Common myeloid progenitor, CD34-positive (primary cell): ENCODE measurements around the gene C1orf116.

Experiments
- CTCF ChIA-PET: fragments of 350-600 bp; sonication (Branson Sonifier 250); formaldehyde crosslinking; loops from one replicate; lab custom pipeline; 2021; ENCODE audit warnings: antibody characterized with exemption; lab: Charles Lee
- POLR2A ChIA-PET: fragments of 350-600 bp; sonication (Branson Sonifier 250); formaldehyde crosslinking; loops from one replicate; lab custom pipeline; 2021; ENCODE audit warnings: antibody characterized with exemption; lab: Charles Lee
- DNase-seq, 3 donors: peaks; one replicate each; pipeline versions ENCODE4 v3.0.0 to v3.0.0-alpha.2; 2013
- H3K27ac ChIP-seq, 2 experiments: 1 replicate in 1 of 2; 2 replicates in 1 of 2; pipeline ENCODE4 v1.7.0; 2013; ENCODE audit warnings: inconsistent platforms in 2 of 2, low read length in 2 of 2, mild to moderate bottlenecking in 2 of 2, low read depth in 1 of 2, moderate library complexity in 1 of 2; ENCODE audit not compliant: severe bottlenecking in 2 of 2, insufficient read depth in 1 of 2, poor library complexity in 1 of 2
- H3K27me3 ChIP-seq, 5 experiments: replicated peaks in 2 of 5; 1 replicate in 3 of 5; 2 replicates in 2 of 5; pipeline versions ENCODE4 v1.6.1 to v1.7.0; 2013; ENCODE audit warnings: low read length in 4 of 5, mild to moderate bottlenecking in 2 of 5, moderate library complexity in 2 of 5, inconsistent platforms in 1 of 5; ENCODE audit not compliant: insufficient read depth in 5 of 5, control insufficient read depth in 4 of 5
- H3K36me3 ChIP-seq, 4 experiments: 1 replicate in 2 of 4; 2 replicates in 2 of 4; pipeline versions ENCODE4 v1.6.1 to v1.7.0; 2013; ENCODE audit warnings: low read length in 3 of 4, control low read depth in 1 of 4, mild to moderate bottlenecking in 1 of 4; ENCODE audit not compliant: control insufficient read depth in 4 of 4, insufficient read depth in 4 of 4
- H3K4me1 ChIP-seq, 4 experiments: 1 replicate in 3 of 4; 2 replicates in 1 of 4; pipeline versions ENCODE4 v1.6.1 to v1.7.1; 2013; ENCODE audit warnings: low read length in 3 of 4, mild to moderate bottlenecking in 3 of 4, control low read depth in 1 of 4, inconsistent platforms in 1 of 4, moderate library complexity in 1 of 4; ENCODE audit not compliant: control insufficient read depth in 4 of 4, insufficient read depth in 4 of 4; ENCODE audit errors: control extremely low read depth in 1 of 4
- H3K4me3 ChIP-seq, 7 experiments: 1 replicate in 4 of 7; 2 replicates in 3 of 7; pipeline versions ENCODE4 v1.5.1 to v1.7.0; 2013; ENCODE audit warnings: mild to moderate bottlenecking in 7 of 7, low read length in 6 of 7, moderate library complexity in 6 of 7, inconsistent platforms in 2 of 7, low read depth in 2 of 7, control low read depth in 1 of 7; ENCODE audit not compliant: insufficient read depth in 4 of 7, control insufficient read depth in 1 of 7; ENCODE audit errors: extremely low read depth in 1 of 7
- H3K9me3 ChIP-seq, 5 experiments: 1 replicate in 4 of 5; 2 replicates in 1 of 5; pipeline versions ENCODE4 v1.6.1 to v1.7.1; 2013; ENCODE audit warnings: low read length in 4 of 5, mild to moderate bottlenecking in 2 of 5, inconsistent platforms in 1 of 5, low read depth in 1 of 5, moderate library complexity in 1 of 5; ENCODE audit not compliant: control insufficient read depth in 4 of 5, insufficient read depth in 2 of 5; ENCODE audit errors: control extremely low read depth in 1 of 5
- WGBS: methylation state at CpG from one replicate; pipeline ENCODE4 v1.1.5; 2013; ENCODE audit not compliant: insufficient coverage; 5-methylcytosine and 5-hydroxymethylcytosine counted together

The C1orf116 gene

GRCh38 chr1:206987873-206988272 is 44.7 kb downstream of the C1orf116 start:
- CTCF ChIA-PET, result interaction anchor here (1.1 to 10.8 kb wide), 4 partner anchors 16 to 55 kb away, joined by 3 to 220 read pairs (median 4); no protein-coding TSS in a partner anchor
- 100% methylated on average over 1 of the region's 1 CpG for WGBS
- Histone ChIP-seq H3K9me3 (no peaks in the 10 kb centered on the region), H3K27ac (no peak overlapping the region), H3K4me1 (no peaks in the 10 kb centered on the region), H3K4me3 (no peak overlapping the region), H3K36me3 (no peaks in the 10 kb centered on the region), H3K27me3 (peaks cover 0 to 5% (median 0%) of the 10 kb centered on the region in 5 experiments)
- no peak for DNase-seq
- POLR2A ChIA-PET, result no interaction called here

- Histone ChIP-seq H3K27ac (no peak overlapping the region), H3K36me3 (no peaks in the 10 kb centered on the region), H3K4me3 (no peak overlapping the region), H3K4me1 (no peaks in the 10 kb centered on the region), H3K9me3 (no peaks in the 10 kb centered on the region), H3K27me3 (peaks cover 0 to 6% (median 0%) of the 10 kb centered on the region in 5 experiments)
- POLR2A ChIA-PET, result no interaction called here
- WGBS, result 95% methylated on average over 2 of the region's 3 CpGs
- CTCF ChIA-PET, result interaction anchor here (1.0 to 10.8 kb wide), 4 partner anchors 19 to 260 kb away, joined by 3 to 220 read pairs (median 4); no protein-coding TSS in a partner anchor
- DNase-seq, result no peak
These were observed 45.7 kb downstream of the C1orf116 start for GRCh38 chr1:206986885-206987284.

- WGBS, result 92% methylated on average over 2 of the region's 3 CpGs
- POLR2A ChIA-PET, result no interaction called here
These were observed 46.2 kb downstream of the C1orf116 start for GRCh38 chr1:206986402-206986801.

GRCh38 chr1:206985162-206985749 is 47.3 kb downstream of the C1orf116 start:
- ChIA-PET POLR2A (no interaction called here), CTCF (interaction anchor here (1.0 to 10.8 kb wide), 6 partner anchors 11 to 120 kb away, joined by 3 to 220 read pairs (median 4); partner anchors contain the start of gene IL20)
- no peak for DNase-seq
- H3K27ac ChIP-seq, result no peak overlapping the region
- H3K4me1 ChIP-seq, result peaks cover 0 to 2% (median 0%) of the 10 kb centered on the region in 4 experiments
- H3K36me3 ChIP-seq, result no peaks in the 10 kb centered on the region
- no peaks in the 10 kb centered on the region for H3K9me3 ChIP-seq
- 97% methylated on average over 6 of the region's 10 CpGs for WGBS
- H3K27me3 ChIP-seq, result peaks cover 0 to 6% (median 0%) of the 10 kb centered on the region in 5 experiments
- H3K4me3 ChIP-seq, result no peak overlapping the region

More at GRCh38 chr1:206986402-206986801, 46.2 kb downstream of the C1orf116 start:
- no peaks in the 10 kb centered on the region for H3K36me3 ChIP-seq
- peaks cover 0 to 6% (median 0%) of the 10 kb centered on the region in 5 experiments for H3K27me3 ChIP-seq
- H3K9me3 ChIP-seq, result no peaks in the 10 kb centered on the region
- no peak for DNase-seq
- H3K4me1 ChIP-seq, result no peaks in the 10 kb centered on the region
- H3K4me3 ChIP-seq, result no peak overlapping the region
- H3K27ac ChIP-seq, result no peak overlapping the region
- CTCF ChIA-PET, result interaction anchor here (1.0 to 10.8 kb wide), 6 partner anchors 13 to 260 kb away, joined by 3 to 220 read pairs (median 4); no protein-coding TSS in a partner anchor

- DNase-seq, result peak; percentile 56 to 68 (median 66)
- ChIA-PET POLR2A (interaction anchor here (1.0 to 1.4 kb wide), 2 partner anchors 9 to 47 kb away, joined by 3 to 4 read pairs; no protein-coding TSS in a partner anchor), CTCF (interaction anchor here (0.6 to 10.8 kb wide), 54 partner anchors 9 to 493 kb away, joined by 3 to 220 read pairs (median 5); partner anchors contain the start of genes DYRK3, FCAMR, FCMR and PIGR)
- no peak overlapping the region for H3K27ac ChIP-seq
- H3K4me1 ChIP-seq, result peaks cover 0 to 5% (median 0%) of the 10 kb centered on the region in 4 experiments
- 34% methylated on average over 4 of the region's 4 CpGs for WGBS
- H3K9me3 ChIP-seq, result no peaks in the 10 kb centered on the region
- no peaks in the 10 kb centered on the region for H3K36me3 ChIP-seq
- H3K4me3 ChIP-seq, result no peak overlapping the region
- H3K27me3 ChIP-seq, result peaks cover 0 to 6% (median 0%) of the 10 kb centered on the region in 5 experiments
These were observed 50.3 kb downstream of the C1orf116 start for GRCh38 chr1:206982216-206982615.

GRCh38 chr1:206979379-206980043 is 53.0 kb downstream of the C1orf116 start:
- DNase-seq, result peak in 2 of 3 donors; percentile 13 to 16
- ChIA-PET POLR2A (no interaction called here), CTCF (interaction anchor here (0.9 to 10.8 kb wide), 16 partner anchors 8 to 347 kb away, joined by 3 to 220 read pairs (median 13); partner anchors contain the start of genes FCAMR, FCMR and PIGR)
- Histone ChIP-seq H3K4me1 (peaks cover 0 to 5% (median 0%) of the 10 kb centered on the region in 4 experiments), H3K4me3 (no peak overlapping the region), H3K27me3 (peaks cover 0 to 4% (median 0%) of the 10 kb centered on the region in 5 experiments), H3K36me3 (no peaks in the 10 kb centered on the region), H3K9me3 (no peaks in the 10 kb centered on the region), H3K27ac (no peak overlapping the region)
- 86% methylated on average over 2 of the region's 3 CpGs for WGBS
